Measurements from ENCODE around the gene SPOCK3. TPM values are rescaled to one million over a fixed set of nuclear protein-coding genes. Genes with fewer than 3 reads are reported as not detected.
"Not testable (repeated sequence)": the region's sequence is repeated elsewhere in the genome, so short reads cannot be mapped to it uniquely, and the experiment has no call there.

Gene SPOCK3
- total RNA-seq = not detected

- Mint-ChIP-seq H3K36me3 (no peaks in the 10 kb centered on the region), H3K4me3 (peak within 1 kb of the TSS; percentile 82), H3K4me1 (peaks cover 12% of the 10 kb centered on the region), H3K9me3 (no peaks in the 10 kb centered on the region), H3K27me3 (peaks cover 35% of the 10 kb centered on the region), H3K27ac (no peak within 1 kb of the TSS)
- no peak for DNase-seq
- POLR2A ChIA-PET = no interaction called here
- peak; percentile 78 for ATAC-seq (ENCODE audit: low read depth)
Measured at GRCh38 chr4:167234316-167234881, at the start of gene SPOCK3. TSS of gene SPOCK3 (minus strand) at chr4:167234494.

DNA sequence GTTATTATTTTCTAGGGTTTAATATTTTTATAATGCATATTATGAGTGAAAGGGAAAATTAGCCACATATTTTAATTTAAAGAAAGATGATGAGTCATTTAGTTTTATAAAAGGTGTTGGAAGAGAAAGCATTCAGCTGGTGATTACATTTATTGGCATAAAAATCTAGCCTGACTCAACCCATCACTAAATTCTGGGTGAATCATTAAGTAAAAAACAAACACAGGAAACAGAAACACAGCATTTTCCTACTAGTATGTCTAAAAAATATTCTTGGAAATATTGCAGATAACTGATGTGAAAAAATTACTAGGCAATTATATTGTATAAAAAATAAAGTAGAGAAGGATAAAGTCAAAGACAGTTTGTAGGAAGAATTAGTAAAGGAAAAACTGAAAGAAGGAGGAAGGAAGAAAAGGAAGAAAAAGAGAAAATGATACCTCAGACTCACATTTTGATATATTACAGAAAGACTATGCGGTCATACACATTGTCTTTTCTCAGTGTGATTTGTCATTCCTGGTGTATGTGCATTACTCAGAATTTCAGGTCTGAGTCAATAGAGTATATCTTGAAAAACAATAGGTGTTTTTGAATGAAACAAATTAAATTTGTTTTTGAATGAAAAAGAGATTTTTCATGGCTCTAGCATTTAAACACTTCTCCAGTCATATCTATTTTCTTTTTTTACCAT lies 48.0 kb upstream of the SPOCK3 start:
- Mint-ChIP-seq H3K4me3 (no peak overlapping the region), H3K27ac (no peak overlapping the region), H3K36me3 (no peaks in the 10 kb centered on the region), H3K9me3 (peaks cover 2% of the 10 kb centered on the region), H3K27me3 (no peaks in the 10 kb centered on the region), H3K4me1 (no peaks in the 10 kb centered on the region)
- POLR2A ChIA-PET = no interaction called here
- ATAC-seq (ENCODE audit: low read depth) (no peak), DNase-seq (no peak)

DNA sequence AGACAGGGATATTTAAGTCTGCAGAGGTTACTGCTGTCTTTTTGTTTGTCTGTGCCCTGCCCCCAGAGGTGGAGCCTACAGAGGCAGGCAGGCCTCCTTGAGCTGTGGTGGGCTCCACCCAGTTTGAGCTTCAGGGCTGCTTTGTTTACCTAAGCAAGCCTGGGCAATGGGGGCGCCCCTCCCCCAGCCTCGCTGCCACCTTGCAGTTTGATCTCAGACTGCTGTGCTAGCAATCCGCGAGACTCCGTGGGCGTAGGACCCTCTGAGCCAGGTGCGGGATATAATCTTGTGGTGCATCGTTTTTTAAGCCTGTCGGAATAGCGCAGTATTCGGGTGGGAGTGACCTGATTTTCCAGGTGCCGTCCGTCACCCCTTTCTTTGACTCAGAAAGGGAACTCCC lies 47.3 kb upstream of the SPOCK3 start:
- ATAC-seq (ENCODE audit: low read depth); DNase-seq; H3K36me3 Mint-ChIP-seq; POLR2A ChIA-PET; H3K9me3 Mint-ChIP-seq; H3K27me3 Mint-ChIP-seq; H3K4me1 Mint-ChIP-seq; H3K27ac Mint-ChIP-seq; H3K4me3 Mint-ChIP-seq: not testable (repeated sequence)

DNA sequence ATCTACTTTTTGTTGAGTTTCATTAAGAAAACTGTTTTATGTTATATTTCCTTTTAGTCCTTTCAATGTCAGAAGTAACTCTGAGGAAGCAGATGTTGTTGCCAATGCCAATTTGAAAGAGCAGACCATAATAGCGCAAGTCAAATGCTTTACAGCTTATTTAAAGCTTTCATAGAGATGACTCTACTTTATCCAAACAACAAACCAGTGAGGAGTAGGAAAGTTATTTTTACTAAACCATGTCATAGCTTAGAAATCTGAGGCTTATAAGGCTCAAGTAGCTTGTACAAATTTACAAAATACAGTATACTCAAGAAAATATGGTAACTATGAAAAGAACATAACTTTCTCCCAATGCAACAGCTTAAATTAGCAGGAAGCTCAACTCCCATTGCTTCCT lies 40.1 kb upstream of the SPOCK3 start:
- Mint-ChIP-seq H3K4me3 (no peak overlapping the region), H3K4me1 (no peaks in the 10 kb centered on the region), H3K36me3 (no peaks in the 10 kb centered on the region), H3K27me3 (no peaks in the 10 kb centered on the region), H3K9me3 (peaks cover 5% of the 10 kb centered on the region), H3K27ac (no peak overlapping the region)
- ATAC-seq (ENCODE audit: low read depth) = no peak
- POLR2A ChIA-PET = no interaction called here
- no peak for DNase-seq

DNA sequence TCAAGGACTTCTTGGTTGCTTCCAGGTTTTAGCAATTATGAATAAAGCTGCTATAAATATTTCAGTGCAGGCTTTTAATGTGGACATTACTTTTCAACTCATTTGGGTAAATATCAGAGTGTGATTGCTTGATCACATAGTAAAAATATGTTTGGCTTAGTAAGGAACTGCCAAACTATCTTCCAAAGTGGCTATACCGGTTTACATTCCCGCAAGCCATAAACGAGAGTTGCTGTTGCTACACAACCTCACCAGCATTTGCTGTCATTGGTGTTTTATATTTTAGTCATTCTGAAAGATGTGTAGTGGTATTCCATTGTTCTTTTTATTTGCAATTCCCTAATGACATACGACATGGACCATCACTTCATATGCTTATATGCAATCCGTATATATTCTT lies 30.9 kb upstream of the SPOCK3 start:
- Mint-ChIP-seq H3K9me3 (peaks cover 1% of the 10 kb centered on the region), H3K4me3 (no peak overlapping the region), H3K27ac (no peak overlapping the region), H3K36me3 (no peaks in the 10 kb centered on the region), H3K4me1 (no peaks in the 10 kb centered on the region), H3K27me3 (no peaks in the 10 kb centered on the region)
- POLR2A ChIA-PET = no interaction called here
- no peak for ATAC-seq (ENCODE audit: low read depth)
- no peak for DNase-seq

DNA sequence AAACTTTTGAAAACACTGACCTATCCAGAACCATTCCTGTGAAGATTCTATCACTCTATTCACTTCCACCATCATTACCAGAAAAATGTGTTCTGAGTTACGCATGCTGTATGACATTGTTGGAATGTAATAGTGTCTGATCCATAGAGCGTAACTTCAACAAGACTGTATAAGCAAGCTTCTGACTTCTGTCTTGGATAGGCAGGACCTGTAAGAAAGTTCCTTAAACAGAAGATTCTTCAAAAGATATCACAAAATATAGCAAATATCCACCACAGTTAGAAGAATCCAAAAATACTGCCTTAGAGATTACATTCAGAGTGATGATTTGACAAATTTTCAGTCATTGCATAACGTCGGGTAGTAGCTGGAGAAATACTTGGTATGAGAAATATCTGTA lies 14.0 kb upstream of the SPOCK3 start:
- ATAC-seq (ENCODE audit: low read depth) = no peak
- no peak for DNase-seq
- Mint-ChIP-seq H3K27me3 (no peaks in the 10 kb centered on the region), H3K27ac (no peak overlapping the region), H3K4me3 (no peak overlapping the region), H3K9me3 (no peaks in the 10 kb centered on the region), H3K36me3 (no peaks in the 10 kb centered on the region), H3K4me1 (no peaks in the 10 kb centered on the region)
- POLR2A ChIA-PET = no interaction called here

- DNase-seq (no peak), ATAC-seq (ENCODE audit: low read depth) (no peak)
- H3K4me1 Mint-ChIP-seq = peaks cover 5% of the 10 kb centered on the region
- no peaks in the 10 kb centered on the region for H3K36me3 Mint-ChIP-seq
- H3K9me3 Mint-ChIP-seq = no peaks in the 10 kb centered on the region
- H3K27ac Mint-ChIP-seq = no peak overlapping the region
- no peak overlapping the region for H3K4me3 Mint-ChIP-seq
- POLR2A ChIA-PET = no interaction called here
- peaks cover 14% of the 10 kb centered on the region for H3K27me3 Mint-ChIP-seq
Measured at GRCh38 chr4:167239627-167240026, 5.3 kb upstream of the SPOCK3 start.

- no peaks in the 10 kb centered on the region for H3K9me3 Mint-ChIP-seq
- H3K4me1 Mint-ChIP-seq = peaks cover 12% of the 10 kb centered on the region
- H3K4me3 Mint-ChIP-seq = no peak overlapping the region
- POLR2A ChIA-PET = no interaction called here
- H3K27me3 Mint-ChIP-seq = peaks cover 27% of the 10 kb centered on the region
- no peak overlapping the region for H3K27ac Mint-ChIP-seq
- ATAC-seq (ENCODE audit: low read depth) (no peak), DNase-seq (no peak)
- no peaks in the 10 kb centered on the region for H3K36me3 Mint-ChIP-seq
Measured at GRCh38 chr4:167238226-167238625, 3.9 kb upstream of the SPOCK3 start.

- POLR2A ChIA-PET = no interaction called here
Measured at GRCh38 chr4:167233685-167234315, 494 bp downstream of the SPOCK3 start.

GRCh38 chr4:167232805-167233684 lies 1.2 kb downstream of the SPOCK3 start:
- H3K27me3 Mint-ChIP-seq = peaks cover 35% of the 10 kb centered on the region
- ATAC-seq (ENCODE audit: low read depth) = no peak
- peak overlapping the region; percentile 82 for H3K4me3 Mint-ChIP-seq
- DNase-seq = no peak
- POLR2A ChIA-PET = no interaction called here
- H3K27ac Mint-ChIP-seq = no peak overlapping the region
- H3K36me3 Mint-ChIP-seq = no peaks in the 10 kb centered on the region
- no peaks in the 10 kb centered on the region for H3K9me3 Mint-ChIP-seq
- H3K4me1 Mint-ChIP-seq = peaks cover 12% of the 10 kb centered on the region

More at GRCh38 chr4:167233685-167234315, 494 bp downstream of the SPOCK3 start:
- DNase-seq (peak; percentile 37), ATAC-seq (ENCODE audit: low read depth) (peak; percentile 51)
- Mint-ChIP-seq H3K27me3 (peaks cover 35% of the 10 kb centered on the region), H3K9me3 (no peaks in the 10 kb centered on the region), H3K4me1 (peaks cover 12% of the 10 kb centered on the region), H3K4me3 (peak overlapping the region; percentile 82), H3K36me3 (no peaks in the 10 kb centered on the region), H3K27ac (no peak overlapping the region)

DNA sequence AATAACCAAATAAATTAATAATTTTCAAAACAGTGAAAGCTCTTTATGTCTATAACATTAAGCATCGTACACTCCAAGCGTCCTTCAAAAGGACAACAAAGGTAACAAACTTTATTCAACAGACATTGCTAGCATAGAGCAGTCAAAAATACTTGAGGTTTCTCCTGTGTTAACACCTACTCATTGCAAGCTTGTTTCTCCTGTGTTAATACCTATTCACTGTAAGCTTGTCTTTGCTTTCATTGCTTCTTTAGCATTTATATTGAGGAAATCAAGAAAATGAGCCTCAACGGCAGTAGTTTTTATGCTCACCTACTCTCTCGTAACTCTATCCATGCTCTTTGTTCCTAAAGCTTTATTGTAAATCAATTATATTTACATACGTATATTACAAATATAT lies 3.5 kb downstream of the SPOCK3 start:
- POLR2A ChIA-PET = no interaction called here
- Mint-ChIP-seq H3K36me3 (no peaks in the 10 kb centered on the region), H3K9me3 (no peaks in the 10 kb centered on the region), H3K4me3 (no peak overlapping the region), H3K4me1 (peaks cover 12% of the 10 kb centered on the region), H3K27ac (no peak overlapping the region), H3K27me3 (peaks cover 29% of the 10 kb centered on the region)
- DNase-seq (no peak), ATAC-seq (ENCODE audit: low read depth) (no peak)

GRCh38 chr4:167222099-167222498 lies 12.2 kb downstream of the SPOCK3 start:
- H3K4me3 Mint-ChIP-seq = no peak overlapping the region
- no peak overlapping the region for H3K27ac Mint-ChIP-seq
- H3K36me3 Mint-ChIP-seq = no peaks in the 10 kb centered on the region
- DNase-seq = no peak
- peaks cover 5% of the 10 kb centered on the region for H3K4me1 Mint-ChIP-seq
- ATAC-seq (ENCODE audit: low read depth) = peak; percentile 47
- H3K27me3 Mint-ChIP-seq = no peaks in the 10 kb centered on the region
- POLR2A ChIA-PET = no interaction called here
- no peaks in the 10 kb centered on the region for H3K9me3 Mint-ChIP-seq

- Mint-ChIP-seq H3K9me3 (no peaks in the 10 kb centered on the region), H3K4me1 (peaks cover 5% of the 10 kb centered on the region), H3K4me3 (no peak overlapping the region), H3K27ac (no peak overlapping the region), H3K36me3 (no peaks in the 10 kb centered on the region), H3K27me3 (no peaks in the 10 kb centered on the region)
- no peak for ATAC-seq (ENCODE audit: low read depth)
- POLR2A ChIA-PET = no interaction called here
- DNase-seq = no peak
Measured at GRCh38 chr4:167221084-167221483, 13.2 kb downstream of the SPOCK3 start.
